Measurements from ENCODE around the gene ASB16. TPM values are rescaled to one million over a fixed set of nuclear protein-coding genes. Genes with fewer than 3 reads are reported as not detected.

ASB16 gene
- total RNA-seq, 1 experiment from 2014 or later, result not detected

DNA sequence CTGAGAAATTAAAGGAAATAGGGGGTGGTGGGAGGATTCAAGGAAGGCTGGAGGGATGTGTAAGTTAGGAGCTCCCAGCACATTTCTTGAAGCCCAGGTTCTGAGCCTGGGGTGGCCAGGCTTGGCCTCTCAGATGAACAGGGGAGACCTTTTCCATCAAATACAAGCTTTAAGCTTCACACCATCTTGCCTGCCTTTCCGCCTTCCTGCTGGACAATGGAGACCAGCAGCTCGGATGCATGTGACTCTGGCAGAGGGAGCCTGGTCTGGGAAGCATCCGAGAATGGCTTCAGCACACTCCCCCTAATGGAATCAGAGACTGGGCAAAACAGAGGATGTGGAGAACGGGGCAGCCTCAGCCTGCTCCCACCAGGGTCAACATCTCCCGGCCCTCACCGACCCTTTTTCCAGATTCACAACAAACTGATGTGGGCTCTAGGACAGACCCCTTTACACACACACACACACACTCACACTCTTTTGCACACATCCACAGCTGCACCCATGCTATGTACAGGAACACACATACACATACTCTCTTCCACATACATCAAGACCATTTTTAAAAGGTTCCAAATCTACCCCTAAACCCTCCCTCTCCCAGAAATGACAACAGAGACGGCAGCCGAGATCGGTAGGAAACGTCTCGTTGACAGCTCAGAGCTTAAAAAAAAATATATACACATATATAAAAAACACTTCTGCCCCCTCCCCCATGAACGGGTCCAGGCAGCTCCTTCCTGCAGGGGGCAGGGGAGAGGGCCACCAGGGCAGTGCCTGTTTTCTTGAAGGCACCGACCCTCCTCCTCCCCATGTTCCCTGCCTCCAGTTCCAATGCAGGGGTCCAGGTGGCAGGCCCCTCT is 35.7 kb downstream of the ASB16 start:
- peaks cover 20% of the 10 kb centered on the region for H3K4me1 ChIP-seq (ENCODE audit: low read length)
- no peaks in the 10 kb centered on the region for H3K9me2 ChIP-seq (replicated peaks; ENCODE audit: insufficient read depth, low read length)
- H3K9me3 ChIP-seq (ENCODE audit: low read length), result no peaks in the 10 kb centered on the region
- peaks cover 20% of the 10 kb centered on the region; the same call in 1 of the 2 replicates for H3K36me3 ChIP-seq (ENCODE audit: insufficient read depth, low read length)
- no peaks in the 10 kb centered on the region for H4K20me1 ChIP-seq (ENCODE audit: insufficient read depth, low read depth, low read length)
- H3K4me3 ChIP-seq (ENCODE audit: low read length), result no peak overlapping the region
- DNase-seq, result no peak
- no peak overlapping the region for H3K9ac ChIP-seq (ENCODE audit: low read length)
- no peaks in the 10 kb centered on the region for H3K27me3 ChIP-seq (ENCODE audit: low read length)
- H3K4me2 ChIP-seq (ENCODE audit: low read depth, low read length, poor library complexity, severe bottlenecking), result no peak overlapping the region
- H3K27ac ChIP-seq (ENCODE audit: low read length), result no peak overlapping the region
- no peak overlapping the region for H2AFZ ChIP-seq (ENCODE audit: low read length)
- H3K79me2 ChIP-seq (ENCODE audit: low read length), result peaks cover 14% of the 10 kb centered on the region; the same call in 1 of the 2 replicates

DNA sequence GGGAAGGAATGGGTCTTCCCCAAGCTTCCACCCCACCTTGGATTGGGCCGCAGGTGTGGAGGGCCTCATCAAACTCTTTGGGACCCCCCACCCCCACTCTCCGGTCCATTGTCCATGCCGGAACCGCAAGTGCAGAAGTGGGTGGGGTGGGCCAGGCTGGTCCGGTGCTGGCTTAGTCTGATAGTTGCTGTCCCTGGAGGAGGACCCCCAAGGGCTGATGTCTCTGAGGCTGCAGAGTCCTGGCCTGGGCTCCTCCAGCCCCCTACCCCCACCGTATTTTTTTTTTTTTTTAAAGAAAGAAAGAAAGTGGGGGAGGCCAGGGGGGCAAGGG is 36.3 kb downstream of the ASB16 start:
- H4K20me1 ChIP-seq (ENCODE audit: insufficient read depth, low read depth, low read length), result no peaks in the 10 kb centered on the region
- no peaks in the 10 kb centered on the region for H3K9me3 ChIP-seq (ENCODE audit: low read length)
- peaks cover 18% of the 10 kb centered on the region for H3K4me1 ChIP-seq (ENCODE audit: low read length)
- no peak for DNase-seq
- peaks cover 20% of the 10 kb centered on the region; the same call in 1 of the 2 replicates for H3K36me3 ChIP-seq (ENCODE audit: insufficient read depth, low read length)
- no peaks in the 10 kb centered on the region for H3K27me3 ChIP-seq (ENCODE audit: low read length)
- H3K4me2 ChIP-seq (ENCODE audit: low read depth, low read length, poor library complexity, severe bottlenecking), result no peak overlapping the region
- no peak overlapping the region for H3K4me3 ChIP-seq (ENCODE audit: low read length)
- H3K9ac ChIP-seq (ENCODE audit: low read length), result no peak overlapping the region
- peaks cover 14% of the 10 kb centered on the region; the same call in 1 of the 2 replicates for H3K79me2 ChIP-seq (ENCODE audit: low read length)
- no peaks in the 10 kb centered on the region for H3K9me2 ChIP-seq (replicated peaks; ENCODE audit: insufficient read depth, low read length)
- no peak overlapping the region for H2AFZ ChIP-seq (ENCODE audit: low read length)
- H3K27ac ChIP-seq (ENCODE audit: low read length), result no peak overlapping the region

DNA sequence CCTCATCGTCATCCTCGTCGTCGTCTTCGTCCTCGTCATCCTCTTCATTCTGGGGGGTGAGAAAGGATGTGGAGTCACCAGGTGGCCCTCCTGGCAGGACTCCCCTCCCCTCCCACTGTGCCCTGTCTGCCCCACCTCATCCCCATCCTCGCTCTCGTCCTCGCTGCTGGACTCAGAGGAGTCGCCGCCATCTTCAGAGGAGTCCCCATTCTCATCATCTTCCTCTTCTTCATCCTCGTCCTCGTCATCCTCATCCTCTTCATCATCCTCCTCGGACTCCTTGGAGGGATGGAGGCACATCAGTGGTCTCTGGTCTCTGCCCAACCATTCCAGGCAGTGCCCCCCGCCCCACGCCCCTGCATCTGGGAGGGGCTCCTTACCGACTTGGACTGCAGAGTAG is 36.8 kb downstream of the ASB16 start:
- Histone ChIP-seq H3K9me2 (replicated peaks; ENCODE audit: insufficient read depth, low read length) (no peaks in the 10 kb centered on the region), H3K79me2 (ENCODE audit: low read length) (peaks cover 14% of the 10 kb centered on the region; the same call in 1 of the 2 replicates), H3K9me3 (ENCODE audit: low read length) (no peaks in the 10 kb centered on the region), H3K36me3 (ENCODE audit: insufficient read depth, low read length) (peaks cover 20% of the 10 kb centered on the region; the same call in 1 of the 2 replicates), H3K9ac (ENCODE audit: low read length) (no peak overlapping the region), H2AFZ (ENCODE audit: low read length) (no peak overlapping the region), H3K4me1 (ENCODE audit: low read length) (peaks cover 18% of the 10 kb centered on the region), H3K27me3 (ENCODE audit: low read length) (no peaks in the 10 kb centered on the region), H3K4me2 (ENCODE audit: low read depth, low read length, poor library complexity, severe bottlenecking) (no peak overlapping the region), H4K20me1 (ENCODE audit: insufficient read depth, low read depth, low read length) (no peaks in the 10 kb centered on the region), H3K4me3 (ENCODE audit: low read length) (no peak overlapping the region), H3K27ac (ENCODE audit: low read length) (no peak overlapping the region)
- no peak for DNase-seq

DNA sequence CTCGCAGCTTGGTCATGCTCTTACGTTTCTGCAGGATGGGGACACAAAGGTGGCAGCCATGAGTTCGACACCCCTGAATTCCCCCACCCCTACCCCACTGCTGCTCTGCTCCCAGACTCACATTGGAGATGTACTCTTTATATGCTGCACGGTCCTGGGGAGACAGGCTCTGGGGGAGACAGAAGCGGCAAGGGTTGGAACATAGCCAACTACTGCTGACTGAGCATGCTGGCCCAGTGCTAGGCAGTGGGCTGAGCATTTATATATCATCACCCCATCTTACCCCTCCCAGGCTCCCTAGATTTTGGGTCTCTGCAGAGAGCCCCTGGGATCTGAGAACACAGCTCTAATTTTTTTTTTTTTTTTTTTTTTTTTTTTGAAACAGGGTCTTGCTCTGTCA is 37.2 kb downstream of the ASB16 start:
- Histone ChIP-seq H3K4me2 (ENCODE audit: low read depth, low read length, poor library complexity, severe bottlenecking) (no peak overlapping the region), H3K9me2 (replicated peaks; ENCODE audit: insufficient read depth, low read length) (no peaks in the 10 kb centered on the region), H3K9me3 (ENCODE audit: low read length) (no peaks in the 10 kb centered on the region), H3K27ac (ENCODE audit: low read length) (no peak overlapping the region), H3K9ac (ENCODE audit: low read length) (no peak overlapping the region), H4K20me1 (ENCODE audit: insufficient read depth, low read depth, low read length) (no peaks in the 10 kb centered on the region), H3K79me2 (ENCODE audit: low read length) (peaks cover 14% of the 10 kb centered on the region; the same call in 1 of the 2 replicates), H3K4me1 (ENCODE audit: low read length) (peaks cover 18% of the 10 kb centered on the region), H3K36me3 (ENCODE audit: insufficient read depth, low read length) (peaks cover 20% of the 10 kb centered on the region; the same call in 1 of the 2 replicates), H3K27me3 (ENCODE audit: low read length) (no peaks in the 10 kb centered on the region), H2AFZ (ENCODE audit: low read length) (no peak overlapping the region), H3K4me3 (ENCODE audit: low read length) (no peak overlapping the region)
- no peak for DNase-seq

DNA sequence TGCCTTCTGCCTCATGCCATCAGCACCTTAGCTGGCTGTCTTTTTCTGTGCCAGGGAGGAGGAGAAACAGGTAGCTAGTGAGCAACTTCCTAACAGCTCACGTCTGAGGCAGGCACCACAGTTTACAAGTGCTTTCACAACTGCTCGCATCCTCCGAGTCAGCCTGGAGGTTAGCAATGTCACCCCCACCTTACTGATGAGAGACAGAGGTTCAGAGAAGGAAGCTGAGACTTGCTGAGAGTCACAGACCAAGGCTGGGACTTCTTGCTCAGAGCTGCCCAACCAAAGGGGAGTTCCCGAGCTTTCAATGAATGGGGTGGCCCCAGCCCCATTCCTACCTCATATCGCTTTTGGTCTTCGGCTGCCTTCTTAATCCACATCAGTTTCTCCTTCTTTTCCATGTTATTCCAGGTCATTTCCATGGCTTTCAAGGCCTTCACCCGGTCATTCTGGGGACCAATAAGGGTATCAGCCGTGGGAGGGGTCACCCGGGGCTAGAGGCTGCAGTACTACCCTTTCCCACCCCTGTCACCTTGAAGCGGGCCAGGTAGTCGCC is 39.4 kb downstream of the ASB16 start:
- H3K27ac ChIP-seq (ENCODE audit: low read length), result peak overlapping the region; percentile 31; the same call in 1 of the 2 replicates

DNA sequence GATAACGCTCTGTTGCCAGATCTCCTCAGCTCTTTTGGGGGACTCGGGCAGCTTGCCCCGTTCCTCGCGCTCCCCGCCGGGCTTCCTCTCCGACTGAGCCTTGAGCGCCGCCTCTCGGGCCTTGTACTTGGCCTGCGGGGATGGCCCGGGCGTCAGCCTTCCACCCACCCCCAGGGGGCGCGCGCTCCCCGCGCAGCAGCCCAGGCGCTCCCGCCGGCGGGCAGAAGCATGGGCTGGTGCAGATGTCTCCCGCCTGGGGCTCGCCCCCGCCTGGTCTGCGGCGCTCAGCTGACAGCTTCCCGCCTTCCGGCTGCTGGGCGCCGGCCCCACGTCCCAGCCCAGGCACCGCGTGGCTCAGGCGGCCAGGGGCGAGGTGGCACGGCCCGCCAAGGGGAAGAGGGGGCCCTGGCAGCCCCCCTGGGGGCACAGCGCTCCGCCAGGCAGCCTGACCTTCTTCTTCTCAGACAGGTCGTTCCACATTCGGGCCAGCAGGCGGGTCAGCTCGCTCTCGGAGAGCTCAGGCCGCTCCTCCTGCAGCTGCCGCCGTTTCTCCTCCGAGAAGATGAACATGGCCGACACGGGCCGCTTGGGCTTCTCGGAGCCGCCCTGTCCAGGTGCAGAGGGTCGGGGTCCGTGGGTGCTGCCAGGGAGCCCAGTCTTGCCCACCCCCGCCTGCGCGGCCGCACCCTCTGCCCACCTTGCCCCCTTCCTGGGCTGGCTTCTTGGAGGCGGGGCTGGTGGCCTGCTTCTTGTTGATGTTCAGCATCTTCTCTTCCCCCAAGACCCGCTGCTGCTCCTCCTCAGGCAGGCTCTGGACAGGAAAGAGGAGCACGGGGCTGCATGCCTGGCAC is 40.1 kb downstream of the ASB16 start:
- peak overlapping the region; percentile 44 for H3K9ac ChIP-seq (ENCODE audit: low read length)
- peaks cover 16% of the 10 kb centered on the region for H3K79me2 ChIP-seq (ENCODE audit: low read length)

More for the DNA sequence above, 39.4 kb downstream of the ASB16 start:
- Histone ChIP-seq H3K4me2 (ENCODE audit: low read depth, low read length, poor library complexity, severe bottlenecking) (peak overlapping the region; percentile 39), H2AFZ (ENCODE audit: low read length) (no peak overlapping the region), H3K9ac (ENCODE audit: low read length) (peak overlapping the region; percentile 44), H3K9me3 (ENCODE audit: low read length) (no peaks in the 10 kb centered on the region), H3K79me2 (ENCODE audit: low read length) (peaks cover 14% of the 10 kb centered on the region; the same call in 1 of the 2 replicates), H3K36me3 (ENCODE audit: insufficient read depth, low read length) (peaks cover 33% of the 10 kb centered on the region), H4K20me1 (ENCODE audit: insufficient read depth, low read depth, low read length) (no peaks in the 10 kb centered on the region), H3K4me3 (ENCODE audit: low read length) (peak overlapping the region; percentile 20; the same call in 1 of the 2 replicates), H3K4me1 (ENCODE audit: low read length) (peaks cover 13% of the 10 kb centered on the region), H3K27me3 (ENCODE audit: low read length) (no peaks in the 10 kb centered on the region), H3K9me2 (replicated peaks; ENCODE audit: insufficient read depth, low read length) (no peaks in the 10 kb centered on the region)
- DNase-seq, result no peak

DNA sequence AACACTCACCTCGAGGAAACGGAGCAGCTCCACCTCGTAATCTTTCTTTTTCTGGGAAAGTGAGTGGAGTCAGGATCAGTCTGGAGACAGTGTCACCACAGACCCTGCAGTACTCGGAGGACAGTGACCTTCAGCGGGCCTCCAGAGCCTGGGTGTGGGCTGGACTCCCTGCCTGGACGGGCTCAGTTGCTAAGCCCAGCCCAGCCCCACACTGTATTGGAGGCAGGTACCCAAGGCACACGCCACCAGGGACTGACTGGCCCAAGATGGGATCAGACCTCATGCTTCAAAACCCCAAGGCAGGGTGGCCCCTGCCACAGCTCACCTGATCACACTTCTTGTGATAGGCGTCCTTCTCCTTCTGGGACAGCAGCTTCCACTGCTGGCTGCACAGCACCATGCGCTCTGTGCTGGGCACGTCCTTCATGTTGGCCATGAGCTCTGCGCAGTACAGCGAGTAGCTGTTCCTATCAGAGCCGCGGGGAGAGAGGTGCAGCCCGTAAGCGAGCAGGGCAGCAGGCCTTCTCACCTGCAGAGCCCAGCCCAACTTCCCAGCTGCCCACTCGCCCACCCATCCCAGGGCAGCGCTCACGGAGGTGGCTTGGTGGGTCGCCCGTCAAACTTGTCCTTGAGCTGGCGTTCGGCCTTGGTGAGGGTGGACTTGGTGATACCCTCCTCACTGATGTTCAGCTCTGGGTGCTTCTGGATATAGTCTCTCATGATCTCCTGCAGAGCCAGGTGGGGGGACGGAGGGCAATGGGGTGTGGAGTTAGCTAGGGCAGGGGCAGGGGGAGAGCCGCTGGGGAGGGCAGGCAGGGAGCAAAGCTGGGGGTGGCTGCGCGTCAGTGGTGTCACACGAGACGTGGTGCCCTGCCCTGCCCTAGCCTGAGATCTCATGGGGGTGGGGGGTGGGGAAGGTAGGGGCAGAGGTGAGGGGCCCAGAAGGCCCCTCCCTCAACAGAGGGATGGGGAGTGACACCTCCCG is 41.1 kb downstream of the ASB16 start:
- H3K9ac ChIP-seq (ENCODE audit: low read length), result no peak overlapping the region
- peak overlapping the region; percentile 10 for H3K4me2 ChIP-seq (ENCODE audit: low read depth, low read length, poor library complexity, severe bottlenecking)
- H3K36me3 ChIP-seq (ENCODE audit: insufficient read depth, low read length), result peaks cover 50% of the 10 kb centered on the region
- no peaks in the 10 kb centered on the region for H3K9me3 ChIP-seq (ENCODE audit: low read length)
- no peak overlapping the region for H3K4me3 ChIP-seq (ENCODE audit: low read length)
- H2AFZ ChIP-seq (ENCODE audit: low read length), result no peak overlapping the region
- peaks cover 26% of the 10 kb centered on the region for H3K79me2 ChIP-seq (ENCODE audit: low read length)
- H4K20me1 ChIP-seq (ENCODE audit: insufficient read depth, low read depth, low read length), result no peaks in the 10 kb centered on the region
- no peak overlapping the region for H3K27ac ChIP-seq (ENCODE audit: low read length)
- DNase-seq, result no peak
- H3K4me1 ChIP-seq (ENCODE audit: low read length), result peaks cover 21% of the 10 kb centered on the region
- H3K27me3 ChIP-seq (ENCODE audit: low read length), result no peaks in the 10 kb centered on the region
- H3K9me2 ChIP-seq (replicated peaks; ENCODE audit: insufficient read depth, low read length), result no peaks in the 10 kb centered on the region

More for the DNA sequence above, 40.1 kb downstream of the ASB16 start:
- Histone ChIP-seq H3K9me3 (ENCODE audit: low read length) (no peaks in the 10 kb centered on the region), H3K36me3 (ENCODE audit: insufficient read depth, low read length) (peaks cover 40% of the 10 kb centered on the region), H3K9me2 (replicated peaks; ENCODE audit: insufficient read depth, low read length) (no peaks in the 10 kb centered on the region), H3K4me1 (ENCODE audit: low read length) (peaks cover 13% of the 10 kb centered on the region), H3K27me3 (ENCODE audit: low read length) (no peaks in the 10 kb centered on the region), H3K4me2 (ENCODE audit: low read depth, low read length, poor library complexity, severe bottlenecking) (peak overlapping the region; percentile 39), H3K27ac (ENCODE audit: low read length) (peak overlapping the region; percentile 31; the same call in 1 of the 2 replicates), H3K4me3 (ENCODE audit: low read length) (peak overlapping the region; percentile 20; the same call in 1 of the 2 replicates), H2AFZ (ENCODE audit: low read length) (no peak overlapping the region), H4K20me1 (ENCODE audit: insufficient read depth, low read depth, low read length) (no peaks in the 10 kb centered on the region)
- DNase-seq, result peak; percentile 96
